Endodermal cell (in vitro differentiated cells): ENCODE measurements around the gene NDST4. TPM values are rescaled to one million over a fixed set of nuclear protein-coding genes. Genes with fewer than 3 reads are reported as not detected.

ENCODE experiments used
- DNase-seq: peaks from one replicate; pipeline ENCODE4 v3.0.0-alpha.2; 2017
- H3K27ac ChIP-seq: 2 replicates; pipeline ENCODE4 v1.5.1; 2013; ENCODE audit warnings: mild to moderate bottlenecking, low read depth, low read length, moderate library complexity
- H3K27me3 ChIP-seq: 2 replicates; pipeline ENCODE4 v1.6.1; 2013; ENCODE audit warnings: mild to moderate bottlenecking, low read length, moderate library complexity; ENCODE audit not compliant: insufficient read depth, control insufficient read depth, poor library complexity, severe bottlenecking
- H3K36me3 ChIP-seq: 2 replicates; pipeline ENCODE4 v1.7.0; 2013; ENCODE audit warnings: mild to moderate bottlenecking, low read length, moderate library complexity; ENCODE audit not compliant: control insufficient read depth, insufficient read depth
- H3K4me1 ChIP-seq: one replicate; pipeline ENCODE4 v1.7.0; 2013; ENCODE audit warnings: low read length; ENCODE audit not compliant: control insufficient read depth, insufficient read depth
- H3K4me3 ChIP-seq: 2 replicates; pipeline ENCODE4 v1.5.1; 2013; ENCODE audit warnings: mild to moderate bottlenecking, low read length, moderate library complexity
- H3K9ac ChIP-seq: 2 replicates; pipeline ENCODE4 v1.6.1; 2013; ENCODE audit warnings: mild to moderate bottlenecking, low read length, moderate library complexity; ENCODE audit not compliant: poor library complexity, severe bottlenecking; ENCODE audit errors: extremely low read depth
- H3K9me3 ChIP-seq: 2 replicates; pipeline ENCODE4 v1.6.1; 2013; ENCODE audit warnings: mild to moderate bottlenecking, low read length, moderate library complexity; ENCODE audit not compliant: control insufficient read depth
- H3K27ac Mint-ChIP-seq: 2 replicates; pipeline ENCODE4 v1.8.0; 2020; ENCODE audit warnings: mixed read lengths
- H3K27me3 Mint-ChIP-seq: 2 replicates; pipeline ENCODE4 v1.8.0; 2021; ENCODE audit warnings: mild to moderate bottlenecking, mixed read lengths; ENCODE audit not compliant: insufficient read depth
- H3K36me3 Mint-ChIP-seq: 2 replicates; pipeline ENCODE4 v1.8.0; 2020; ENCODE audit warnings: low read depth, mixed read lengths
- H3K4me1 Mint-ChIP-seq: 2 replicates; pipeline ENCODE4 v1.8.0; 2020; ENCODE audit warnings: mixed read lengths
- H3K4me3 Mint-ChIP-seq: 2 replicates; pipeline ENCODE4 v1.8.0; 2020; ENCODE audit warnings: mild to moderate bottlenecking, moderate library complexity, mixed read lengths
- H3K9me3 Mint-ChIP-seq: 2 replicates; pipeline ENCODE4 v1.8.0; 2020; ENCODE audit warnings: mild to moderate bottlenecking, mixed read lengths
- WGBS, 2 experiments: methylation state at CpG; one replicate each; pipeline versions ENCODE4 v1.1.5 to v1.1.7; 2013; ENCODE audit warnings: missing lambda C conversion rate in 2 of 2, mixed read lengths in 1 of 2; ENCODE audit not compliant: insufficient coverage in 1 of 2, insufficient read length in 1 of 2; 5-methylcytosine and 5-hydroxymethylcytosine counted together
- total RNA-seq, 2 donors: library from RNA; stranded (reverse); fragmentation: NEBNext Ultra II Directional in 1 of 2; extraction: Animal tissue kit (Norgen Biotek cat#: 25700) in 1 of 2; gene quantifications; 2 replicates in 1 of 2; 3 replicates in 1 of 2; pipeline ENCODE4 v1.2.1, GENCODE V29; 2021
- TF ChIP-seq, protein P1 (sequence below): fragments of 200-600 bp; sonication (generic); conservative IDR thresholded peaks from 2 replicates; pipeline ENCODE4 v1.5.0; 2021; ENCODE audit warnings: antibody characterized with exemption, mild to moderate bottlenecking

Gene NDST4
- total RNA-seq, 2 donors from 2014 or later: 0.31 TPM; not detected in 1

DNA sequence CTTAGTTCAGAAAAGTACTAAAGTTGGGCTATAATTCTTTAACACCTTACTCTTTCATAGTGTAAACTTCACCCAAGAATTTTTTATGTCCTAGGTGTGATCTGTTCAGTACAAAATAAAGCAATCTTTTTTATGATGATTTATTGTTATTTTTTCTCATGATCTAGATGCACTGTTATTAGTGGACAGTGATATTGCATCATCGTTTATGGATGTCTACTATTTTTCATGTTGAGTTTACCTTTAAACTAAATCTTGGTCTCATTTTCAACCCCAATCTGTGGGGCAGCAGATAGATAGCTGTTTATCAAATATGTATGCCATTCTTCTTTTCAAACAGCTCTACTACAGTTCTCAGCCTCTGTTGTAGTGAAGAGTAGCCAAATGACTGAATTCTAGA lies 299.5 kb downstream of the NDST4 start:
- H3K27me3 ChIP-seq: no peaks in the 10 kb centered on the region
- no peaks in the 10 kb centered on the region for H3K36me3 ChIP-seq
- DNase-seq: no peak
- no peak overlapping the region for H3K27ac Mint-ChIP-seq
- H3K4me1 ChIP-seq: no peaks in the 10 kb centered on the region
- H3K9me3 Mint-ChIP-seq: no peaks in the 10 kb centered on the region
- no peak overlapping the region for H3K4me3 Mint-ChIP-seq
- H3K9ac ChIP-seq: no peak overlapping the region
- TF ChIP-seq, protein P1, sequence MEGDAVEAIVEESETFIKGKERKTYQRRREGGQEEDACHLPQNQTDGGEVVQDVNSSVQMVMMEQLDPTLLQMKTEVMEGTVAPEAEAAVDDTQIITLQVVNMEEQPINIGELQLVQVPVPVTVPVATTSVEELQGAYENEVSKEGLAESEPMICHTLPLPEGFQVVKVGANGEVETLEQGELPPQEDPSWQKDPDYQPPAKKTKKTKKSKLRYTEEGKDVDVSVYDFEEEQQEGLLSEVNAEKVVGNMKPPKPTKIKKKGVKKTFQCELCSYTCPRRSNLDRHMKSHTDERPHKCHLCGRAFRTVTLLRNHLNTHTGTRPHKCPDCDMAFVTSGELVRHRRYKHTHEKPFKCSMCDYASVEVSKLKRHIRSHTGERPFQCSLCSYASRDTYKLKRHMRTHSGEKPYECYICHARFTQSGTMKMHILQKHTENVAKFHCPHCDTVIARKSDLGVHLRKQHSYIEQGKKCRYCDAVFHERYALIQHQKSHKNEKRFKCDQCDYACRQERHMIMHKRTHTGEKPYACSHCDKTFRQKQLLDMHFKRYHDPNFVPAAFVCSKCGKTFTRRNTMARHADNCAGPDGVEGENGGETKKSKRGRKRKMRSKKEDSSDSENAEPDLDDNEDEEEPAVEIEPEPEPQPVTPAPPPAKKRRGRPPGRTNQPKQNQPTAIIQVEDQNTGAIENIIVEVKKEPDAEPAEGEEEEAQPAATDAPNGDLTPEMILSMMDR: no peak
- H3K4me1 Mint-ChIP-seq: no peaks in the 10 kb centered on the region
- H3K27me3 Mint-ChIP-seq: no peaks in the 10 kb centered on the region
- no peaks in the 10 kb centered on the region for H3K9me3 ChIP-seq
- 88 to 100% methylated on average over 1 of the region's 1 CpG for WGBS, 2 experiments
- no peak overlapping the region for H3K27ac ChIP-seq
- H3K4me3 ChIP-seq: no peak overlapping the region
- no peaks in the 10 kb centered on the region for H3K36me3 Mint-ChIP-seq

DNA sequence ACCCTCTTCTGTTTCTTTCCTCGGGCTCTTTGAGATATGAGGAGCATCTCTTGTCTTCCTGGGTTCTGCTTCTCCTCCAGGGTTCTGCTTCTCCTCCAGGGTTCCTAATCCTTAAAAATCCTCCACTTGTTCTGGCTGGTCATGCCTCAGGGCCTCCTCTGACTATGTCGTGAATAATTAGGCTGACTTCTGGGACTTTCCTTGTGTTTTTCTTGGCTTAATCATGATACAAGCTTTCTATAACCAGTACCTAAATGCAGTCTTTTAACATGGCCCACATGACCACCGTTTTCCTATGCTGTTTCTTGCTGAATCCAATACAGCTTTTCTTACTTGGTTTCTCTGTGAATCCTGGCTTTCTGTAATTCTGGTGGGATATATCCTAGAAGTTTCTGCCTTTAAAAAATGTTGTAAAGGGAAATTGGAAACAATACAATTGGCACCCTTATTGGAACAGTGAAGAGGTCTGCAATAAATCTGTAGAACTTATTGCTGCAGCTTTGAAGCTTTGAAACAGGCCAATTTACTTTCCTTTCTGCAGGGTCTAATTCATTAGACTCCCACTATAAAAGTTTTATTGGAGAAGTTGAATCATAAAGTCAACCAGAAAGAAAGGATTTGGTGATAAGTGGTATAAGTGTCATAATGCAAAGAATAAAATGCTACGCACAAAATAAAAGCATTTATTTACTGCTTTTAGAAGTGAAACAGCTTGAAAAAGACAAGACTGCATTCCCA lies 301.7 kb downstream of the NDST4 start:
- no peaks in the 10 kb centered on the region for H3K27me3 Mint-ChIP-seq
- 89 to 97% methylated on average over 4 of the region's 4 CpGs for WGBS, 2 experiments

DNA sequence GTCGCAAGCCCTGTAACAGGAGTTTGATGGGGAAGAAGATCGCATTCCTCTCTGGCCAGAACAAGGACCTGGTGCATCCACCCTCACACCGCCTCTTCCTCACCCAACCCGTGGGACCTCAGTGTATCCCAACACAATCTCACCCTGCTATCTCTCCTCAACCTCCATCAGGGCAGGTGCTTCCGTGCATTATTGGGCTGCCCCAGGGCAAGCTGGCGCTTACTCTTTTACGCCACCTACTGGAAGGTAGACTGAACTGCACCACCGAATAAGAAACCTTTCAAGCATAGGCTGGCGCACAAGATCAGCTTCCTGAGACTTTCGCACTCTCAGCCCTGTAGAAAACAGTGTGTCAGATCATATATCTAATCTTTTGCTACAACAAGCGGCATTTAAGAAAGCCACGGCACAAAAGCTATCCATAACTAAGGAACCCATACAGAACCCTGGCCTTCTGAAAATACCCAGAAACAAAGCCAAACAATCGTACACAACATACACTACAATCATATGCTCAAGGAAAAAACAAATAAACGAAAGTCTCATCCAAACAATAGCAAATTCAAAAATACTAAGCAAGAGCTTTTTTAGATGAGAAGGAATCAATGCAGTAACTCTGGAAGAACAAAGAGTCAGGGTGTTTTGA lies 305.5 kb downstream of the NDST4 start:
- TF ChIP-seq, protein P1: peak; percentile 93
- DNase-seq: peak; percentile 83
- H3K27ac Mint-ChIP-seq: no peak overlapping the region
- no peaks in the 10 kb centered on the region for H3K27me3 ChIP-seq
- no peaks in the 10 kb centered on the region for H3K4me1 Mint-ChIP-seq
- no peaks in the 10 kb centered on the region for H3K4me1 ChIP-seq
- H3K4me3 ChIP-seq: no peak overlapping the region
- no peak overlapping the region for H3K9ac ChIP-seq
- 55 to 56% methylated on average over 11 to 14 of the region's 14 CpGs for WGBS, 2 experiments
- no peak overlapping the region for H3K27ac ChIP-seq
- no peaks in the 10 kb centered on the region for H3K9me3 ChIP-seq
- no peaks in the 10 kb centered on the region for H3K9me3 Mint-ChIP-seq
- no peaks in the 10 kb centered on the region for H3K27me3 Mint-ChIP-seq
- H3K36me3 Mint-ChIP-seq: no peaks in the 10 kb centered on the region
- no peak overlapping the region for H3K4me3 Mint-ChIP-seq
- H3K36me3 ChIP-seq: no peaks in the 10 kb centered on the region

More for the DNA sequence above, 301.7 kb downstream of the NDST4 start:
- H3K9me3 ChIP-seq: no peaks in the 10 kb centered on the region
- H3K4me1 Mint-ChIP-seq: no peaks in the 10 kb centered on the region
- no peak overlapping the region for H3K4me3 ChIP-seq
- H3K9me3 Mint-ChIP-seq: no peaks in the 10 kb centered on the region
- H3K36me3 Mint-ChIP-seq: no peaks in the 10 kb centered on the region
- no peaks in the 10 kb centered on the region for H3K4me1 ChIP-seq
- no peak overlapping the region for H3K27ac Mint-ChIP-seq
- TF ChIP-seq, protein P1: no peak
- H3K4me3 Mint-ChIP-seq: no peak overlapping the region
- no peaks in the 10 kb centered on the region for H3K27me3 ChIP-seq
- H3K36me3 ChIP-seq: no peaks in the 10 kb centered on the region
- no peak overlapping the region for H3K27ac ChIP-seq
- no peak overlapping the region for H3K9ac ChIP-seq
- DNase-seq: no peak
